Measurements from ENCODE around the gene ENKUR. TPM values are rescaled to one million over a fixed set of nuclear protein-coding genes. Genes with fewer than 3 reads are reported as not detected.

The ENKUR gene
- total and polyA plus RNA-seq, 4 donors: 0.08 to 0.15 (median 0.13) TPM

- DNase-seq (ENCODE audit: low spot score): no peak
- Histone ChIP-seq H3K4me3 (ENCODE audit: low read depth in 1 of 3, low read length in 3 of 3) (no peak overlapping the region), H3K36me3 (ENCODE audit: control insufficient read depth in 4 of 4, insufficient read depth in 3 of 4, low read depth in 1 of 4, low read length in 3 of 4) (no peaks in the 10 kb centered on the region), H3K27me3 (ENCODE audit: control insufficient read depth in 4 of 4, insufficient read depth in 4 of 4, low read length in 3 of 4) (no peaks in the 10 kb centered on the region), H3K27ac (ENCODE audit: low read depth in 1 of 2, low read length in 2 of 2) (no peak overlapping the region), H3K4me1 (ENCODE audit: control insufficient read depth in 4 of 4, insufficient read depth in 4 of 4, low read length in 3 of 4) (peaks cover 2 to 16% (median 3%) of the 10 kb centered on the region in 4 donors), H3K9me3 (ENCODE audit: control insufficient read depth in 4 of 4, low read length in 3 of 4) (no peaks in the 10 kb centered on the region), H3K9ac (ENCODE audit: low read depth in 1 of 2, low read length in 2 of 2) (no peak overlapping the region)
- 98% methylated on average over 8 of the region's 8 CpGs for WGBS
- no peak for TF ChIP-seq RAD21 (IDR thresholded peaks at IDR 0.05)
- TF ChIP-seq, protein P1, sequence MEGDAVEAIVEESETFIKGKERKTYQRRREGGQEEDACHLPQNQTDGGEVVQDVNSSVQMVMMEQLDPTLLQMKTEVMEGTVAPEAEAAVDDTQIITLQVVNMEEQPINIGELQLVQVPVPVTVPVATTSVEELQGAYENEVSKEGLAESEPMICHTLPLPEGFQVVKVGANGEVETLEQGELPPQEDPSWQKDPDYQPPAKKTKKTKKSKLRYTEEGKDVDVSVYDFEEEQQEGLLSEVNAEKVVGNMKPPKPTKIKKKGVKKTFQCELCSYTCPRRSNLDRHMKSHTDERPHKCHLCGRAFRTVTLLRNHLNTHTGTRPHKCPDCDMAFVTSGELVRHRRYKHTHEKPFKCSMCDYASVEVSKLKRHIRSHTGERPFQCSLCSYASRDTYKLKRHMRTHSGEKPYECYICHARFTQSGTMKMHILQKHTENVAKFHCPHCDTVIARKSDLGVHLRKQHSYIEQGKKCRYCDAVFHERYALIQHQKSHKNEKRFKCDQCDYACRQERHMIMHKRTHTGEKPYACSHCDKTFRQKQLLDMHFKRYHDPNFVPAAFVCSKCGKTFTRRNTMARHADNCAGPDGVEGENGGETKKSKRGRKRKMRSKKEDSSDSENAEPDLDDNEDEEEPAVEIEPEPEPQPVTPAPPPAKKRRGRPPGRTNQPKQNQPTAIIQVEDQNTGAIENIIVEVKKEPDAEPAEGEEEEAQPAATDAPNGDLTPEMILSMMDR (IDR thresholded peaks at IDR 0.05; ENCODE audit: low read depth, low read length, missing input control): no peak
- TF ChIP-seq TAF1 (conservative IDR thresholded peaks at IDR 0.05): no peak
- no peak for TF ChIP-seq RXRA (IDR thresholded peaks at IDR 0.05)
- no peak for TF ChIP-seq FOXA2 (IDR thresholded peaks at IDR 0.05)
- no peak for TF ChIP-seq ATF3 (IDR thresholded peaks at IDR 0.05)
- no peak for TF ChIP-seq MAX (IDR thresholded peaks at IDR 0.05)
- no peak for TF ChIP-seq JUND (IDR thresholded peaks at IDR 0.05)
- TF ChIP-seq, protein P2, sequence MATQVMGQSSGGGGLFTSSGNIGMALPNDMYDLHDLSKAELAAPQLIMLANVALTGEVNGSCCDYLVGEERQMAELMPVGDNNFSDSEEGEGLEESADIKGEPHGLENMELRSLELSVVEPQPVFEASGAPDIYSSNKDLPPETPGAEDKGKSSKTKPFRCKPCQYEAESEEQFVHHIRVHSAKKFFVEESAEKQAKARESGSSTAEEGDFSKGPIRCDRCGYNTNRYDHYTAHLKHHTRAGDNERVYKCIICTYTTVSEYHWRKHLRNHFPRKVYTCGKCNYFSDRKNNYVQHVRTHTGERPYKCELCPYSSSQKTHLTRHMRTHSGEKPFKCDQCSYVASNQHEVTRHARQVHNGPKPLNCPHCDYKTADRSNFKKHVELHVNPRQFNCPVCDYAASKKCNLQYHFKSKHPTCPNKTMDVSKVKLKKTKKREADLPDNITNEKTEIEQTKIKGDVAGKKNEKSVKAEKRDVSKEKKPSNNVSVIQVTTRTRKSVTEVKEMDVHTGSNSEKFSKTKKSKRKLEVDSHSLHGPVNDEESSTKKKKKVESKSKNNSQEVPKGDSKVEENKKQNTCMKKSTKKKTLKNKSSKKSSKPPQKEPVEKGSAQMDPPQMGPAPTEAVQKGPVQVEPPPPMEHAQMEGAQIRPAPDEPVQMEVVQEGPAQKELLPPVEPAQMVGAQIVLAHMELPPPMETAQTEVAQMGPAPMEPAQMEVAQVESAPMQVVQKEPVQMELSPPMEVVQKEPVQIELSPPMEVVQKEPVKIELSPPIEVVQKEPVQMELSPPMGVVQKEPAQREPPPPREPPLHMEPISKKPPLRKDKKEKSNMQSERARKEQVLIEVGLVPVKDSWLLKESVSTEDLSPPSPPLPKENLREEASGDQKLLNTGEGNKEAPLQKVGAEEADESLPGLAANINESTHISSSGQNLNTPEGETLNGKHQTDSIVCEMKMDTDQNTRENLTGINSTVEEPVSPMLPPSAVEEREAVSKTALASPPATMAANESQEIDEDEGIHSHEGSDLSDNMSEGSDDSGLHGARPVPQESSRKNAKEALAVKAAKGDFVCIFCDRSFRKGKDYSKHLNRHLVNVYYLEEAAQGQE (IDR thresholded peaks at IDR 0.05): no peak
- no peak for TF ChIP-seq SP1 (IDR thresholded peaks at IDR 0.05)
- TF ChIP-seq HNF4G (IDR thresholded peaks at IDR 0.05): no peak
- no peak for TF ChIP-seq HNF4A (conservative IDR thresholded peaks at IDR 0.05)
- no peak for TF ChIP-seq EGR1 (IDR thresholded peaks at IDR 0.05; ENCODE audit: low read depth in 2 of 2)
- no peak for TF ChIP-seq NR2F2 (IDR thresholded peaks at IDR 0.05)
Observed at GRCh38 chr10:25063644-25064043, 47.7 kb upstream of the ENKUR start.

GRCh38 chr10:25063157-25063556, 47.2 kb upstream of the ENKUR start:
- DNase-seq (ENCODE audit: low spot score): no peak
- 98% methylated on average over 1 of the region's 1 CpG for WGBS
- no peak overlapping the region for H3K9ac ChIP-seq (ENCODE audit: low read depth in 1 of 2, low read length in 2 of 2)
- H3K4me1 ChIP-seq (ENCODE audit: control insufficient read depth in 4 of 4, insufficient read depth in 4 of 4, low read length in 3 of 4): peaks cover 2 to 16% (median 3%) of the 10 kb centered on the region in 4 donors
- no peak overlapping the region for H3K4me3 ChIP-seq (ENCODE audit: low read depth in 1 of 3, low read length in 3 of 3)
- H3K27ac ChIP-seq (ENCODE audit: low read depth in 1 of 2, low read length in 2 of 2): peak overlapping the region; percentile 91 to 98
- H3K9me3 ChIP-seq (ENCODE audit: control insufficient read depth in 4 of 4, low read length in 3 of 4): no peaks in the 10 kb centered on the region
- H3K27me3 ChIP-seq (ENCODE audit: control insufficient read depth in 4 of 4, insufficient read depth in 4 of 4, low read length in 3 of 4): no peaks in the 10 kb centered on the region
- no peaks in the 10 kb centered on the region for H3K36me3 ChIP-seq (ENCODE audit: control insufficient read depth in 4 of 4, insufficient read depth in 3 of 4, low read depth in 1 of 4, low read length in 3 of 4)
- TF ChIP-seq ATF3 (IDR thresholded peaks at IDR 0.05): no peak
- TF ChIP-seq NR2F2 (IDR thresholded peaks at IDR 0.05): no peak
- no peak for TF ChIP-seq YY1 (IDR thresholded peaks at IDR 0.05)
- no peak for TF ChIP-seq JUND (IDR thresholded peaks at IDR 0.05)
- no peak for TF ChIP-seq RAD21 (IDR thresholded peaks at IDR 0.05)
- TF ChIP-seq, protein P1 (IDR thresholded peaks at IDR 0.05; ENCODE audit: low read depth, low read length, missing input control): no peak
- no peak for TF ChIP-seq FOXA2 (IDR thresholded peaks at IDR 0.05)
- no peak for TF ChIP-seq MAX (IDR thresholded peaks at IDR 0.05)
- no peak for TF ChIP-seq HNF4G (IDR thresholded peaks at IDR 0.05)
- no peak for TF ChIP-seq ZBTB33 (IDR thresholded peaks at IDR 0.05)
- TF ChIP-seq EGR1 (IDR thresholded peaks at IDR 0.05; ENCODE audit: low read depth in 2 of 2): no peak
- no peak for TF ChIP-seq HNF4A (conservative IDR thresholded peaks at IDR 0.05)
- TF ChIP-seq, protein P2 (IDR thresholded peaks at IDR 0.05): no peak
- TF ChIP-seq SP1 (IDR thresholded peaks at IDR 0.05): no peak

Measured in liver (tissue), 9 donors.